Occipital lobe (tissue), 2 donors: Measurements from ENCODE around the gene C1orf35. TPM values are rescaled to one million over a fixed set of nuclear protein-coding genes. Genes with fewer than 3 reads are reported as not detected.

Experiments
- DNase-seq: peaks from one replicate; lab custom pipeline; 2025; lab: John Stamatoyannopoulos, UW
- total RNA-seq: library from RNA; depleted of rRNA; stranded (reverse); fragments of >200 nt; gene quantifications from one replicate; pipeline ENCODE4 v1.2.3, GENCODE V29; 2014

The C1orf35 gene
- total RNA-seq, 1 donor from 2014 or later: 4.1 TPM

- DNase-seq: no peak
Measured at GRCh38 chr1:228079601-228080263, 23.4 kb downstream of the C1orf35 start.

DNA sequence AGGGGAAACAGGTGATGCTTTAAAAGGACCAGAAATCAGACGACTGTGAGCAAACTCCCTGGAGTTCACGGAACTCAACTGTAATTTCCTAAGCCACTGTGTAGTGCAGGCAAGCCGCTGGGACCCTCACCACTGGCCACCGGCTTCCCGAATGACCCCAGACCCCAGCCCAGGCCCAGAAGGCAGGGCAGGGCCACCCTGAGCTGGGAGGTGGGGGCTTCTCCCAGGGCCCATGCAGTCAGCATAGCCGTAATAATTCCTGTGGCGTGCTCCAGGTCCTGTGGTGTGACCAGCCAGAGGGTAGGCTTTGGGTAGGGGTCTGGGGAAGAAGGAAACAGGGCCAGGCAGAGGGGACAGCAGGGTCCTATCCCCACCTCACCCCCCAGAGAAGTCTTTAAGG is 24.1 kb downstream of the C1orf35 start:
- DNase-seq: no peak

GRCh38 chr1:228077565-228078330 is 25.4 kb downstream of the C1orf35 start:
- DNase-seq: no peak

DNA sequence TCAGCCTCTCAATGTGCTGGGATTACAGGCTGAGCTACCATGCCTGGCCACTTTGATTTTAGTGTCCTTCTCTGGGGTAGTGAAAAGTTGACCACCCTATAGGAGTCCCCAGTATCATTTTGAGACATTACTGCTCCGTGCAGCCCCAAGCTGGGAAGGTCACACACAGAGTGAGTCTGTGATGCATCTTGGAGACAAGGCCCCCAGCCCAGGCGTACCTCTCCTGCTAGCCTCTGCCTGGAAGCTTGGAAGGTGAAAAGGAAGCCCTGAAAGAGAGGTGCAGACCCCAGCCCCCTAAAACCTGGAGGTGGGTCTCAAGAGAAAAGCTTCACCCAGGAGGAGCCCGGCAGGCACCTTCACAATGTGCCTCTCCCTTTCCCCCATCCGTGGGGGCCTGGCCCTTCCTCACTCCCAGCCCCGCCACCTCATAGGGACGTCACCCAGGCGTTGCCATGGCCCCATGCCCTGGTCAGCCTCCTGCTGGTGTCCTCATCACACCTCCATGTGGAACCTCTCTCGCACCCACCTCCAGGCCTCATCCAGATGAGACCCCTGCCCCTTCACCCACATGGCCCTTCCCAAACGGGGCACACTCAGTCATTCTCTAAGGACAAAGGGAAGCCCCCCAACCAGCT is 26.2 kb downstream of the C1orf35 start:
- no peak for DNase-seq

- DNase-seq: no peak
Measured at GRCh38 chr1:228075801-228076271, 27.3 kb downstream of the C1orf35 start.

GRCh38 chr1:228074954-228075730 is 28.0 kb downstream of the C1orf35 start:
- DNase-seq: no peak

DNA sequence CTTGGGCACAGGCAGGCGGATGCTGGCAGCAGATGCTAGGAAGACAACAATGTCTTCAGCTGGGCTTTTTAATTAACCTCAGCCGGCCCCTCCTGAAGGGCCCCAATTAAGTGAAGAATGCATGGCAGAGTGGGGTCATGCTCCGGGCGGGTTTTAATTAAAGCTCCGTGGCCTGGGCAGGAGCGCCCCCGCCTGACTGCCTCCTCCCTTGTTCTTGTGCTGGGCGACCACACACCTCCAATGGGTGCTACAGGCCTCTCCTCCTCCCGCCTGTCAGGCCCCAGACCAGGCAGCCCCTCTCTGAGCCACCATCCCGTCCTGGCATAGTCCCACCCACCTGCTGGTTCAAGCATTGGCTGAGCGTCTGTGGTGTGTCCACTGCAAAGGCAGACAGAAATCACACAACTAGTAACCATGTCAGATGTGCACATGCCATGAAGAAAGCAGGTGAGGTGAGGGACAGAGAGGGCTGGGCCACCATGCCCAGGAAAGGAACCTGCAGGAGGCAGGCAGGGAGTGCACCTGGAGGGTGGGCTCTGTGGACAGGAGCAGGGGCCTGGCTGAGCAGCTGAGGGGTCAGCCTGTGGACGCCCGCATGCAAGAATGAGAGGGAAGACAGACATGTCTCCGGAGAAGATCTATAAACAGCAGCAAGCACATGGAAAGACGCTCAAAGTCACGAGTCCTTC is 29.1 kb downstream of the C1orf35 start:
- DNase-seq: no peak

DNA sequence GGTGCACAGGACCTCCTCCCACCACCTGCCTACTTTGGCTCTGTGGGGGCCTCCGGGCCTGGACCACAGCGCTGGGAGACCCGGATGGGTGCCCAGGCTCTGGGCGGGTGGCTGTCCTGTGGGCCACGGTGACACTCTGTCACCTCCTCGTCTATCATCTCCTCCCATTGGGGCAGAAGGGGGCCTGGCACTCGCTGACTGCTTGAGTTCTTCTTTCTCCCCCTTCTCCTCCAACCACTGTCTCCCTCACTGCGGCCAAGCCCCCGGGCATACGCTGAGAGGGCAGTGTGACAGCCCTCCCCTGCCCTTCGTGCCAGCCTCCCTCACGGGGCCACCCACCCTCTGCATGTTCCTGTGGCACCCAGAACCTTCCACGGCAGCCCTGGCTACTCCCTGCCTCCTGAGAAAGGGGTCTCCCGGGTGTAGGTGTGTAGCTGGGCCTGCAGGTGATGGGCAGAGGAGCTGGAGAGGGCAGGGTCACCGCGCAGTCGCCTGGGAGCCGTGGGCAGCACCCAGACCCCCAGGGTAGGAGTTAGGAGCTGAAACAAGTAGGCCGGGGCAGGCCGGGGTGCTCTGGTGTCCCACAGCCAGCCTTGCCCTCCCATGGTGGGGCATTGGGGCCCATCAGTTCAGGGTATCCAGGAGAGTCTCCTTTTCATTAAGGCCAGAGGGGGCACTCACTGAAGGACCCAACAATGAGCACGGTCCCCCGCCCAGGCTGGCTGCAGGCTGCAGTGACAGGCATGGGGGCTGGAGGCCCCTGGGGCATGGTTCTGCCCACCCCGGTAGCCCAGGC is 29.9 kb downstream of the C1orf35 start:
- DNase-seq: no peak

DNA sequence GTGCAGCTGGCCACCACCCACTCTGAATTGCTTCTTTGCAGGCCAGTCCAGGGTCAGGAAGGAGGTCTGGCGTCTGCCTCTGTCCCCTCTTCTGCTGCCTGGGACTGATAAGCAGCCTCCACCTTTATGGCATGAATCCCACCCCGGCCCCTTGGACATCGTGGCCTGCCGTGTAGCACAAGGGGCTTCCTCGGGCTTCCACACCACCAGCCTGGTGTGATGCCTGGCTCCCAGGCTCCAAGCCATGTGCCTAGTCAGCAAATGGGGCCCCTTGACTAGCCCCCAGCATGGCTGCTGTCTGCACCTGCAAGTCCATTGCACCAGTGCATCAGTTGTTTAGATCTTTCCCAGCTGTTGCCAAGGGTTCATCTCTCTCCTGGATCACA is 30.5 kb downstream of the C1orf35 start:
- no peak for DNase-seq

- no peak for DNase-seq
Measured at GRCh38 chr1:228071839-228072657, 31.1 kb downstream of the C1orf35 start.

DNA sequence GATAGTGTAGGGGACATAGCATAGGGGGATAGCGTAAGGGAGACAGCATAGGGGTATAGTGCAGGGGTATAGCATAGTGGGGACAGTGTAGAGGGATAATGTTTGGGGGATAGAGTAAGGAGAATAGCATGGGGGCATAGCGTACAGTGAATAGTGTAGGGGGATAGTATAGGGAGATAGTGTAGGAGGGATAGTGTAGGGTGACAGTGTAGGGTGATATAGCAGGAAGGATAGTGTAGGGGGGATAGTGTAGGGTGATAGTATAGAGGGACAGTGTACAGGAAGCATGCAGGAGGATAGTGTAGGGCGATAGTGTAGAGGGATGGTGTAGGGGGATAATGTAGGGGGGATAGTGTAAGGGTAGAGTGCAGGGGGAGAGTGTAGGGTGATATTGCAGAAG is 32.3 kb downstream of the C1orf35 start:
- DNase-seq: no peak

GRCh38 chr1:228070173-228070572 is 33.0 kb downstream of the C1orf35 start:
- no peak for DNase-seq

- no peak for DNase-seq
Measured at GRCh38 chr1:228068359-228068758, 34.8 kb downstream of the C1orf35 start.

DNA sequence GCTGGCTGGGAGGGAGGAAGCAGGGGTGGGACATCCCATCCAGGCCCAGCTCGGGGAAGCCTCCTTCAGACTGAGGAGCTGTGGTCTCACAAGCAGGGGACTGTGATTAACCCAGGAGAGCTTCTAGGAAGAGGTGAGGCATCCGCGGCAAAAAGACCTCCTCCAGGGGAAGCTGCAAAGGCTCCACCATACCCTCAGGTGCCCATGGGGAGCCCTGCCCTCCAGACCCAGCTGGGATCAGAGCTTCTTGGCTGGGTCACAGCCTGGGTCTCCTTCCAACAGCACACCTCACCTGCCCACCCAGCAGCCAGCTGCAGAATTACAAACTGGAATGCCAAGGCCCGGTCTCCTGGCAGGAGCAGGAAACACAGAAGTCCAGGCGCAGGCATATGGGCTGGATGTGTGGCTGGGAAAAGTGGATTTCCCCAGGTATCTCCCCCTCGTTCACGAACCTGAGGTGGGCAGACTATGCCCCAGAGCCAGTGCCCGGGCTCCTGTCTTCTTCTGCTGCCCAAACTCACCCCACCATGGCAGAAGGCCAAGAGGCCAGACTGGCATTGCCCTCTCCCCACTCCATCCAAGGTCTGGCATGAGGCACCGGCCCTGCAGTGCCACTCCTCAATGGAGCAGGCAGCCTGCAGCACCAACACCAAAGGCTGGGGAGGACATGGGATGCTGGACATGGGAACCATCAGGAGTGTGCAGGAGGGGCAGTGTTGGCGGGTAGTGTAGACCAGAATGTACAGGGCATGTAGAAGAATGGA is 36.1 kb downstream of the C1orf35 start:
- DNase-seq: no peak

- DNase-seq: no peak
Measured at GRCh38 chr1:228066416-228066815, 36.7 kb downstream of the C1orf35 start.

GRCh38 chr1:228065543-228066347 is 37.4 kb downstream of the C1orf35 start:
- DNase-seq: no peak

DNA sequence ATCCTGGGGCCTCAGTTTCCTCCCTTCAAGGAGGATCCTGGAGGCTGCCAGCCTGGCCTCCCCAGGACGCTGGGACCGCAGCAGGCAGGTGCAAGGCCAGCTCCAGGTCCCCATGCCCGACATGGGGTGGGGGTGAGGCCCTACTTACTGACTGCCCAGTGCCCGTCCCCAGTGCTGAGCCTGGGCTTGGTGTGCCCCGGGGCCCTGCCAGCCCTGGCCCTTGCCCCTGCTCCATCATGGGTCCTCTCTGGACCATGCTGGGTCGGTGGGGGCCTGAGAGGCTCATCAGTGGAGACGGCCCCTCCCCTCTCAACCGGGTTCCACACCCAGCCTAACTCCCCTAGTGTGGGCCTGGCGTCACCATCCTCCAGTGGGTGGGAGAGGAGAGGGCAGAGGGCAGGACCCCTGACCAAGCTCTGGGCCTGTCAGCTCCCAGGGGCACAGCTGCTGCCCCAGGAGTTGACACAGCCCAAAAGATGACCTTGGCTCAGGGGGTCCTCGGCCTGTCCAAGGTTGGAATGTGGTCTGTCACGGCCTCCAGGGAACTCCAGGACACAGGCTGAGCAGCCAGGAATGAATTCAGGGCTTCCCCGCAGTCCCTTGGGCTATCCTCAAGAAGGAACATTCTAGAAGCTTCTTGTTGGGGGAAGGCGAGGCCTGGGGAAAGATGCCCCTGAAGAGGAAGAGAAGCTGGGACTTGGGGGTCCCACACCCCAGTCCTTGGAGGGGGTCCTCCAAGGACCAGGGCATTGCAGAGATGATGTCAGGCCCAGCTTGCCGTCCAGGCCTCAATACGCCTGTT is 38.2 kb downstream of the C1orf35 start:
- no peak for DNase-seq
